ENCODE measurements around the gene ARMH3.
"Not testable (repeated sequence)": the region's sequence is repeated elsewhere in the genome, so short reads cannot be mapped to it uniquely, and the experiment has no call there.

Gene ARMH3, protein sequence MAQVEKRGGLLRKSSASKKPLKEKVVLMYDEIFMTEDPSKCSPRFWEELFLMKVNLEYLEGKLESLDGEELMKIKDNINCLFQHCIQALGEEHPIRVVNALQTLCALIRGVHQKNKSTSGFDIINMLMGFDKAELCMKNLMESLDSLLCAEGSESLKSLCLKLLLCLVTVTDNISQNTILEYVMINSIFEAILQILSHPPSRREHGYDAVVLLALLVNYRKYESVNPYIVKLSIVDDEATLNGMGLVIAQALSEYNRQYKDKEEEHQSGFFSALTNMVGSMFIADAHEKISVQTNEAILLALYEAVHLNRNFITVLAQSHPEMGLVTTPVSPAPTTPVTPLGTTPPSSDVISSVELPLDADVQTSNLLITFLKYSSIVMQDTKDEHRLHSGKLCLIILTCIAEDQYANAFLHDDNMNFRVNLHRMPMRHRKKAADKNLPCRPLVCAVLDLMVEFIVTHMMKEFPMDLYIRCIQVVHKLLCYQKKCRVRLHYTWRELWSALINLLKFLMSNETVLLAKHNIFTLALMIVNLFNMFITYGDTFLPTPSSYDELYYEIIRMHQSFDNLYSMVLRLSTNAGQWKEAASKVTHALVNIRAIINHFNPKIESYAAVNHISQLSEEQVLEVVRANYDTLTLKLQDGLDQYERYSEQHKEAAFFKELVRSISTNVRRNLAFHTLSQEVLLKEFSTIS

DNA sequence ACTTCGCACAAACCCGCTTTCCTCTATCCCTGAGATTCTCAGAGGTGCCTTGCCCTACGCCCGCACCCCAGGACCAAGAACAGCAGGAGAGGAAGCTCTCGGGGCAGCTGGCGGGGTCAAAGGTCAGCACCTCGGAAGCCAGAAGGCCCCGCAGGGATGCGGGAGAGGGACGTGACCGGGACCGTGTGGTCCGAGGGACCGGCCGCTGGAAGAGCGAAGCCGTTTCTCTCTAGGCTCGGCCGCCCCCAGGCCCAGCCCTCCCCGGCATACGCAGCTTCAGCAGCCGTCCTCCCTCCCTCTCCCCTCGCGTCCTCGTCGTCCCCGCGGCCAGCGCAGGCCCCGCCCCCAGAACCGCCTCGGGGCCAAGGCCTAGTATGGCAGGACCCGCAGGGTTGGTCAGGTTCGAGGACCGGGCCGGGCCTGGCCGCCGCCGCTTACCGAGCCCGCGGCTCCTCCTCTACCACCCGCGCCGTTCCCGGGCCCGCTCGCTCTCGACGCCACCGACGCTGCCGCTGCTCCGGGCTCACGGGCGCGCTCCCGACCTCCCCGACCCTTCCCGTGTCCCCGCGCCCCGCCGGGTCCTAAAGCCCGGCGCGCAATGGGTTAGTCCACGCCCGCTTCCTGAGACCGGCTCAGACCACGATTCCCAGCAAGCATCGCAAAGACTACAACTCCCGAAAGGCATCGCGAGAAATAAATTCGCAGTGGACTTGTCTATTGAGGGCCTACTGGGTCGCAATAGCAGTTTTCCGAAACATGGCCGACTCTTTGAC lies at the start of gene ARMH3:
ARMH3 (minus strand) TSS at position 527 of the 773 bp plus-strand sequence. CDS start 16,059 bp downstream, outside the sequence.
- DNase-seq: peak; percentile 82

DNA sequence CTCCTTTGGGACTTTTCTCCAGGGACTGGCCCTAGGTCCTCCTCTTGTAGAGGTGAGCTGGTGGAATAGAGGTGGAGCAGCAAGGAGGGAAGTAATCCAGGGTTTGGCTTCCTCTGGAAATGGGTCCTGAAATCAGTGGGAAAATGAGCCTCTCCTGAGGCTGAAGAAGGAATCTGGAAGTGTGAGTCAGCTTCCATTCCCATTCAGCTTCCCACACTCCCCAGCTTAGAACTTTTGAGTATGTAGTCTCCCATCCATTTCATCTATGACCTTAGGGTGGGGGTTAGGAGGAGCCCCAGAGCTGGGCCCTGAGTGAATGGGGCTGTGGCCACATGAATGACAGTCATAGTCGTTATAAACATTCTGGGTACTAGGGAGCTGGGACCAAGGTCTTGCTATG lies 46.4 kb upstream of the ARMH3 start:
- DNase-seq: no peak

DNA sequence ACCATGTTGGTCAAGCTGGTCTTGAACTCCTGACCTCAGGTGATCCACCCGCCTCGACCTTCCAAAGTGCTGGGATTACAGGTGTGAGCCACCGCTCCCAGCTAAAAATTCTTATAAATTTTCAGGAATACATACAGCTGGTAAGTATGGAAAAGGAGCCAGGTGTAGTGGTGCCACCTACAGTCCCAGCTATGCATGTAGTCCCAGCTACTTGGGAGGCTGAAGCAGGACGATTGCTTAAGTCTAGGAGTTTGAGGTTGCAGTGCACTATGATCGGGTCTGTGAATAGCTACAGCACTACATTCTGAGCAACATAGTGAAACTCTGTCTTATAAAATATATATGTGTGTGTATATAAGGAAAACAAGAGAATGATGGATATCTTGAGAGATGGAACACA lies 45.2 kb upstream of the ARMH3 start:
- no peak for DNase-seq

DNA sequence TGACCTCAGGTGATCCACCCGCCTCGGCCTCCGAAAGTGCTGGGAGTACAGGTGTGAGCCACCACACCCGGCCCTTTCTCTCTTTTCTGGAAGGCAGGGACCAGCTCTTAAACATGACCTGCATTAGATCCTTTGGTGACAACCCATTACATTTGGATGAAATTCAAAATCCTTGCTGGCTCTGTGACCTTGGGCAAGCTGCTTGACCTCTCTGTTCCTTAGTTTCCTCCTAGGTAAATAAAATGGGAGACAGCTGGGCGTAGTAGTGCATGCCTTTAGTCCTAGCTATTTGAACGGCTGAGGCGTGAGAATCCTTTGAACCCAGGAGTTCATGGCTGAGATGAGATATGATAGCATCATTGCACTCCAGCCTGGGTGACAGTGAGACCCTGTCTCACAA lies 40.5 kb upstream of the ARMH3 start:
- no peak for DNase-seq

DNA sequence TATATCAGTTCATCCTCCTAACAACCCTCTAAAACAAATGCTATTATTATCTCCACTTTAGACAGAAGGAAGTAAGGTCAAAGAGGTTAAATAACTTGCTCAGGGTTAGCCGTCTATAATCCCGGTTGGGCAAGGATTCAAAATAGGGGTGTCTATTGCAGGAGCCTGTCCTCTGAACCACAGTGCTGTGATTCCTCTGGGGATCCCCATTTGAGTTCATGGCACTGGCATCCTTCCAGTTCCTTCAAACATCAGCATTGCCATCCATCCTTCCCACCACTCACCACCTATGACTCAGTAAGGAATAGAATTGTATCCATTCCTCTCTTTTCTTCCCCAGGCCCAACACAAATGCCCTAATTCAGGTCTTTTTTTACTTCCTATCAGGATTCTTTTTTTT lies 34.8 kb upstream of the ARMH3 start:
- no peak for DNase-seq

DNA sequence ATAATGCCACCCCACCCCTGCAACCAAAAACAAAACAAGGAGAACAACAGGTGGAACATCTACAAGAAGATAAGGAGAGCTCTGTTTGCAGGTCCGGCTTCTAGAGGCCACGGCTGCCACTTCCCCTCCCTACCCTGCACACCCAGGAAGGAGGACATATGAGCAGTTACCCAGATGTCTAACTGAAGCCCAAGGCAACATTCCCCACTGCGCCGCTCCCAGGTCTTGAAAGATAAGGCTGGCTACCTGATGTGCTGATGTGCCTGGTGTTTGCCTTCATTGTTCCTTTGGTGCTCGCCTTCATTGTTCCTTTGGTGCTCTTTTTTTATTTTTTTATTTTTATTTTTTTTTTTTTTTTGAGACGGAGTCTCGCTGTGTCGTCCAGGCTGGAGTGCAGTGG lies 30.2 kb upstream of the ARMH3 start:
- DNase-seq: no peak

DNA sequence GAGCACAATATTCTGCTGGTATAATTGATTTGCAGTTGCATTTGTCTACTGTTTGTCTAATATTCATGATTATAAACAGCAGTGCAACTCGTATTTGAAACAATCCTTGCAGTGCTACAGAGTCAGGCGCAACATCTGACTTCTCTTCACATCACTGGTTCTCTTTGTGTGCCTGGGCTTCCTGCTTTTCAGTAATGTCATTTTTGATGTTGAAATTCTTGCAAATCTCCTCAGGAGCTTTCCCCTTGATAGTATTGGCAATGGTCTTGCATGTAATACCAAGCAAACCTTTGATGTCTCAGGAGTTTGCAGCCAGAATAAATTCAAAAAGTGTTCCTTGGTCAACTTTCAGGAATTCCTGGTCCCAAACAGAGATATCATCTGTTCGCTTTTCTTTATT lies 29.4 kb upstream of the ARMH3 start:
- no peak for DNase-seq

DNA sequence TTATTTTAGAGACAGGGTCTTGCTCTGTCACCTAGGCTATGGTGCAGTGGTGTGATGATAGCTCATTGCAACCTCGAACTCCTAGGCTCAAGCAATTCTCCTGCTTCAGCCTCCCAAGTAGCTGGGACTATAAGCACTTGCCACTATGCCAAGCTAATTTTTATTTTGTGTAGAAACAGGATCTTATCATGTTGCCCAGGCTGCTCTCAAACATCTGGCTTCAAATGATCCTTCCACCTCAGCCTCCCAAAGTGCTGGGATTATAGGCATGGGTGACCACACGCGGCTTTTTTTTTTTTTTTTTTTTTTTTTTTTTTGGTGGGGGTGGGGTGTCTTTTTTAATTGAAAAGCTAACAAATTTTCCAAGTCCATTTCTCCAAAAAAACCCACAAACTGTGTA lies 27.6 kb upstream of the ARMH3 start:
- DNase-seq: no peak

DNA sequence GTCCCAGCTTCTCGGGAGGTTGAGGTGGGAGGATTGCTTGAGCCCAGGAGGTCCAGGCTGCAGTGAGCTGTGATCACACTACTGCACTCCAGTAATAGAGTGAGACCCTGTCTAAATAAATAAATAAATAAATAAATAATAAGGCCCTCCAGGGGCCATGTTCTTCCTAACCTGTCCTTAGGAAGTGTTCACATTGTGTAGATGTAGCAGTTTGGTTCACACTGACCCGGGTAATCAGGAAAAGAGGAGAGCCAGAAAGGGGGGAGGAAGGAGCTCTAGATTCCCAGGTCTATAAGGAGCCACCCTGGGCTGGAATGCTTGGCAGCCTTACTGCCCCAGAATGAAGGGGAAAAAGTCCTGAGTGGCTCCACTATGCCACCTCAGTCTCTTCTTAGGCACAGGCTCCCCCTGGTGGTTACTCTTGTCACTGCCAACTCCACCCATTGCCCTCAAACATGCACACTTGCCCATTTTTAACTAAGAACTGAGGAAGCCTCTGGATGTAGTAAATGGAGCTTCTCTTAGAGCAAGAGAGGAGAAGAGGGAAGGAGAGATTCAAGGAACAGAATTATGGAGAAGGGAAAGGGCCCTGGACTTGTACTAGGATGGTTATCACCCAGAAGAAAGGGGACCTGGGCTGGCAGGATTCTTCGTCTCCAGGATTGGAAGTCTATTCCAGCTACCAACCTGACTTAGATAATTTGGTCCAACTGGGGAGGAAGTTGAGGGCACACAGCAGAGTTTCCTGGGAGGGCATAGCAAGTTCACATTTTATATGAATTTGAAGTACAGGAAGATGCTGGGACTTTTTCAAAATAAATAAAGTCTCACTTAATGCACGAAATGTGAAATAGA lies 16.9 kb upstream of the ARMH3 start:
- DNase-seq: peak; percentile 53

DNA sequence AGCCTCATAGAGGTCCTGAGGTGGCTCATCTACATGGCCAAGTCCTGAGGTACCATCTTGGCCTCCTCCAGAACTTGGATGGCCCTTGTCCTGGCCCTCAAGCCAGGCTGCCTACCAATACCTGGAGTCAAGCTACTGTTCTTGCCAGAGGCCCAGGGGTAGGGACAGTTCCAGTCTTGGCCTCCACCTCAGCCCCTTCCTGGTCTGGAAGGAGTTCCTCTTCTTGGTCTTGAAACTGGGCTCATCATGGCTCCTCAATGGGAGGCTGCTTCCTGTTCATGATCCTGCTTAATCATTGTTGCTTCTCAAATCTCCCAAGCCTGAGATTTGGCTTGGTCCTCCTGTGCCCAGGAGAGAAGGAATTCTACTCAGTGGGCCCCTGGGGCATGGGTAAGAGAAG lies 13.1 kb upstream of the ARMH3 start:
- no peak for DNase-seq

DNA sequence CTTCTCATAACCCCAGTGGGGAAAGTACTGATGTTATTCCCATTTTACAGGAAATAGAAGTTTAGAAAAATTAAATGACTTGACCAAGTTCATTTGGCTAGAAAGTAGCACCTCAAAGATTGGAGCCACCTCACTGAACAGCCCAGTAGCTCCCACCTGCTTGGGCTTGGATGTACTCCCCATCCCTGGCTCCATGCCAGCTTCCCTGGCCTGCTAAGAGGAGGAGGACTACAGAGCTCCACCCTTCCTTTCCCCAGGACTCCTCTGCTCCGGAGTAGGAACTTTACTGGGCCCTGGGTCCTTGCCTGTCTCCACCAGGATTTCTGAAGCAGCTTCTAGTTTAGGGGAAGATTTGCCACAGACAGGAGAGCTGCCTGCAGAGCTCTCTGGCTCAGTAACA lies 12.2 kb upstream of the ARMH3 start:
- no peak for DNase-seq

DNA sequence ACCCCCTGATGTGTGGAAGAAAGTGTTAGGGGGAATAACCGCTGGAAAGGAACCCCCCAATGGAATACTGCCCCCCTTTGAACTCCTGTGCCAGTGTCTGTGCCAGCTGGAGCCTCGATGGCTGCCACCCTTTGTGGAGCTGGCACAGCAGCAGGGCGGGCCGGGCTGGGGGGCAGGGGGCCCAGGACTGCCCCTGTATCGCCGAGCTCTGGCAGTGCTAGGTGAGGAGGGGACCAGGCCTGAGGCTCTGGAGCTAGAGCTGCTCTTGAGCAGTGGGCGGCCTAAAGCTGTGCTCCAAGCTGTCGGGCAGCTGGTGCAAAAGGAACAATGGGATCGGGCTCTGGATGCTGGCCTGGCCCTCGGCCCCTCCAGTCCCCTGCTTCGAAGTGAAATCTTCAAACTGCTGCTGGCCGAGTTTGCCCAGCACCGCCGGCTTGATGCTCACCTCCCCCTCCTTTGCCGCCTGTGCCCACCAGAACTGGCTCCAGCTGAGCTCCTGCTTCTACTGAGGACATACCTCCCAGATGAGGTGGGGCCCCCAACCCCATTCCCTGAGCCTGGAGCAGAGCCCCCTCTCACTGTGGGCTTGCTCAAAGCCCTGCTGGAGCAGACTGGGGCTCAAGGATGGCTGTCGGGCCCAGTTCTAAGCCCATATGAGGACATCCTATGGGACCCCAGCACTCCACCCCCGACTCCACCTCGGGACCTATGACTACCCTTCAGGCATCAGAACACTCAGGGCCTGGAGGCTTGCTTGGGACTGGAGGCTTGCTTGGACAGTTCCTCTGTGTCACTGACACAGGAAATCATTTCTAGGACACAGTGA lies 11.3 kb upstream of the ARMH3 start:
- no peak for DNase-seq

DNA sequence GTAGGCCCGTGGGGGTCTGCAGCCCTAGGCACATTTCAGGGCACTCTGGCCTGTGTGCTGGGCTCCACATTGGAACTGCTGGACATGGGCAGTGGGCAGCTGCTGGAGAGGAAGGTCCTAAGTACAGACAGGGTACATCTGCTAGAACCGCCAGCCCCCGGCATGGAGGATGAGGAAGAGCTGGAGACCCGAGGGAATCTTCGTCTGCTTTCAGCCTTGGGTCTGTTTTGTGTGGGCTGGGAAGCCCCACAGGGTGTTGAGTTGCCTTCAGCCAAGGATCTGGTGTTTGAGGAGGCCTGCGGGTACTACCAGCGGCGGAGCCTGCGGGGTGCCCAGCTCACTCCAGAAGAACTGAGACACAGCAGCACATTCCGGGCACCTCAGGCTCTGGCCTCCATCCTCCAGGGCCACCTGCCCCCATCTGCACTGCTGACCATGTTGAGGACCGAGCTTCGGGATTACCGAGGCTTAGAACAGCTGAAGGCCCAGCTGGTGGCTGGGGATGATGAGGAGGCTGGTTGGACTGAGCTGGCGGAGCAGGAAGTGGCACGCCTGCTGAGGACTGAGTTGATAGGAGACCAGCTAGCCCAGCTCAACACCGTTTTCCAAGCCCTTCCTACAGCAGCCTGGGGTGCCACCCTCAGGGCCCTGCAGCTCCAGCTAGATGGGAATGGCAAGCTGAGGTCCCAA lies 10.6 kb upstream of the ARMH3 start:
- no peak for DNase-seq

DNA sequence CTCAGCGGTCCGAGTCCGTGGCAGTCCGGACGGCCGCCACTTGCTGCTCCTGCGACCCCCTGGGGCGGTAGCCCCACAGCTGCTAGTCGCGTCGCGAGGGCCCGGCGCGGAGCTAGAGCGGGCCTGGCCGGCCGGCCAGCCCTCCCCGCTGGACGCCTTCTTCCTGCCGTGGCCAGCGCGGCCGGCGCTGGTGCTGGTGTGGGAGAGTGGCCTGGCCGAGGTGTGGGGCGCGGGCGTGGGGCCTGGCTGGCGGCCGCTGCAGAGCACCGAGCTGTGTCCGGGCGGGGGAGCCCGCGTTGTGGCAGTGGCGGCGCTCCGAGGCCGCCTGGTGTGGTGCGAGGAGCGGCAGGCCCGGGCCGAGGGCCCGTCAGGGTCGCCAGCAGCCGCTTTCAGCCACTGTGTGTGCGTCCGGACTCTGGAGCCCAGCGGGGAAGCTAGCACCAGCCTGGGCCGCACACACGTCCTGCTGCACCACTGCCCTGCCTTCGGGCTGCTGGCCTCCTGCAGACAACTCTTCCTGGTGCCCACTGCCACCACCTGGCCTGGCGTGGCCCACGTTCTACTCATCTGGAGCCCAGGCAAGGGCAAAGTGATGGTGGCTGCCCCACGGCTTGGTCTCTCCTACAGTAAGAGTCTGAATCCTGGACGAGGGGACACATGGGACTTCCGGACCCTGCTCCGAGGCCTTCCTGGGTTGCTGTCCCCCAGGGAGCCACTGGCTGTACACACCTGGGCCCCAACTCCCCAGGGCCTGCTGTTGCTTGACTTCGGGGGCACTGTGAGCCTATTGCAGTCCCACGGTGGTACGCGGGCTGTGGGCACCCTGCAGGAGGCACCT lies 9.8 kb upstream of the ARMH3 start:
- DNase-seq: no peak

DNA sequence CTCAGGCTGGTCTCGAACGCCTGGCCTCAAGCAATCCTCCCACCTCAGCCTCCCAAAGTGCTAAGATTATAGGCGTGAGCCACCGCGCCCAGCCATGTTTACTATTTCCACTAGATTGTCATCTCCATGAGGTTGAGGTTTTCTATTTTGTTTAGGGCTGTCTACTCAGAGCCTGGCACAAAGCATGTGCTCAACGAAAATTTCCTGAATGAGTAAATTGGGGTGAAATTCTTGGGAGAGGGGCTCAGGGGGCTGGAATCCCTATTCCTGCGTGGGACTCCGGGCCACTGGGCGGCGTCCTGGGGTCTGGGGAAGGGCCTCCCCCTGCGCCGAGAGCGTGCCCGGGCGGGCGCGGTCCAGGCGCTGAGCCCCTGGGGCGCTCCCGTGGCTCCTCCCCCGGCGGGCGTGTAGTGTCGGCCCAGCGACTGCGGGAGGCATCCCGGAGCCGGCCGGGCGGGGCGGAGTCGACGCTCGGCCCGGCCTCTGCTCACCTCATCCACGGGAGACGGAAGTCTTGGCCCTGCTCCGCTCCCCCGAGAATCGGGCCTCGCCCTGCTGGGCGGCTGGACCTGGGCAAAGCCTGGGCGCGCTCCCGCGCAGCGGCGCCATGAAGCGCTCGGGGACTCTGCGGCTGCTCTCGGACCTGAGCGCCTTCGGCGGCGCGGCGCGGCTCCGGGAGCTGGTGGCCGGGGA lies 9.0 kb upstream of the ARMH3 start, which contains the start of gene HPS6:
HPS6 (plus strand) TSS at position 482 of the 693 bp plus-strand sequence; CDS start at position 608, 126 bp downstream.
- peak; percentile 78 for DNase-seq

DNA sequence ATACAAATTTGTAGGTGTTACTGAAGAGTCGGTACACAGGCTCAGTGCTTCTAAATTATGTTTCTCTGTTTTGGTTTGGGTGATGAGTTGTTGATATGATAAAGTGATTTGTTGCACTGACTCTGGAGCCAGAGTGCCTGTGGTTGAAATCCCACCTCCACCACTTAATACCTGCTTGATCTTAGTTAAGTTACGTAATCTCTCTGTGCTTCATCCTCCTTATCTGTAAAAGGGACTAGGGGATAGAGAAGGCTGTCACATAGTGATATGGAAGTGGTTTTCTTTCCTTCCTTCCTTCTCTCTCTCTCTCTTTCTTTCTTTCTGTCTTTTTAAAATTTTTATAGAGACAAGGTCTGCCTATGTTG lies 8.5 kb upstream of the ARMH3 start:
- no peak for DNase-seq

DNA sequence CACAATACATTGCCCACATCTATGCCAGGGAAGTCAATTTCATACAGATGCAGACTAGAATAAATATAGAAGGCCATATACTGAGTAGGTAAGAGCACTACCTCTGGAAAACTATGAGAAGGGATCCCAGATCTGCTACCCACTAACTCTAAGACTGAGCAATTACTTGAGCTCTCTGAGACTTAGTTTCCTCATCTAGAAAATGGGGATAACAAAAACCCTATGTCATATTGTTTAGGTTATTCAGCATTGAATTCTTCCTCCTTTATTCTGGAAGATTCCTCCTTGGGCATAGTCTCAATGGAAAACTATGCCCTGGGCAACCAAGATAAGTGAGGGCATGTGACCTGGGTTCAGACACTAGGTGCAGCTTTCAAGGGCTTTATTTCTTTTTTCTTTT lies 4.0 kb upstream of the ARMH3 start:
- DNase-seq: no peak

DNA sequence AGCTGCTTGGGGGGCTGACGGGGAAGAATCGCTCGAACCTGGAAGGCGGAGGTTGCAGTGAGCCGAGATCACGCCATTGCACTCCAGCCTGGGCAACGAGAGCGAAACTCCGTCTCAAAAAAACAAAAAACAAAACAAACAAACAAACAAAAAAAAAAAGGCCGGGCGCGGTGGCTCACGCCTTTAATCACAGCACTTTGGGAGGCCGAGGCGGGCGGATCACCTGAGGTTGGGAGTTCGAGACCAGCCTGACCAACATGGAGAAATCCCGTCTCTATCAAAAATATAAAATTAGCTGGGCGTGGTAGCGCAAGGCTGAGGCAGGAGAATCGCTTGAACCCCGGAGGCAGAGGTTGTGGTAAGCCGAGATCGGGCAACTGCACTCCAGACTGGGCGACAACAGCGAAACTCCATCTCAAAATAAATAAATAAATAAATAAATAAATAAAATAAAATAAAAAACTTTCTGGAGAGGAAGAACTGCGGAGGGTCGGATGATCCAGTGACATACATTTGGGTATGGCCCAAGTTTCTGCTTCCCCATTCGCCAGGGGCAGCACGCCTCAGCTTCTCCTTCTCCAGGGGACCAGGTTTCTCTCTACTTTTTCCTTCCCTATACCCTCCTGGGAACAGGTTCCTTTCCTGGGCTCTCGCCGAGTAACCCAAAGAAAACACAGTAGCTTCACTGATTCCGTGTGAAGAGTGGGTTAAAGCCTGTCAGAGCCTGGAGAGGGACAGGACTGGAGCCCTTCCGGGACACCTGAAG lies 909 bp downstream of the ARMH3 start:
- not testable (repeated sequence) for DNase-seq

DNA sequence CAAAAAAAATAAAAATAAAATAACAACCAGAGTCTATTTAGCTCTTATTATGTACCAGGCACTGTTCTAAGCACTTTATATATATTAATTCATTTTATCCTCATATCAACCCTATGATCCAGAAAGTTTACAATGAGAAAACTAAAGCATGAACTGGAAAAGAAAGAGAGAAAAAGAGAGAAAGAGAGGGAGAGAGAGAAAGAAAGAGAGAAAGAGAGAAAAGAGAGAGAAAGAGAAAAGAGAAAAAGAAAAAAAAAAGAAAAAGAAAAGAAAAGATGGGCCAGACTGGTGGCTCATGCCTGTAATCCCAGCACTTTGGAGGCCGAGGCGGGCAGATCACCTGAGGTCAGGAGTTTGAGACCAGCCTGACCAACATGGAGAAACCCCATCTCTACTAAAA lies 9.9 kb downstream of the ARMH3 start:
- no peak for DNase-seq

Measured in NK-92 treated with Interleukin-12 subunit alpha and Interleukin-12 subunit beta, amount 100 ng/mL, for 24 hours (cell line).